ENCODE data around the gene SRGAP3. TPM values are rescaled to one million over a fixed set of nuclear protein-coding genes. Genes with fewer than 3 reads are reported as not detected.

Gene SRGAP3
- total RNA-seq, 2 donors from 2014 or later: 1.9 to 4.4 TPM

DNA sequence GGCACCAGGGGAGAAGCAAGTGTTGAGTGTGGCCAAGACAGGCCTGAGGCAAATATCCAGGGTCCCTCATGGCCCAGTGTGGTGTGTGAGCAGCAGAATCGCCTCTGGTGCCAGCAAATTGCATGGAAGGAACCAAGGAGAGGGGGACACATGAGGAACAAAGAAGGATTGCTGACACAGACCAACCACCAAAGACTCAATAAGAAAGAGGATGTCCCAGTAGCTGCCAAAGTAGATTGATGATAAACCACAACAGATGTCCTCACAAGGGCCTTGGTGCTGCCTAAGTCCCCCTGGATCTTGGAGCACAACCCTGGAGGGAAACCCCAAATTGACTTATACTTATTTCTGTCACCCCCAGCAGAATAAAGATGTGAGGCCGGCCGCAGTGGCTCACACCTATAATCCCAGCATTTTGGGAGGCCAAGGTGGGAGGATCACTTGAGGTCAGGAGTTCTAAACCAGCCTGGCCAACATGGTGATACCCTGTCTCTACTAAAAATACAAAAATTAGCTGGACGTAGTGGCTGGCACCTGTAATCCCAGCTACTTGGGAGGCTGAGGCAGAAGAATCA lies 10.6 kb downstream of the SRGAP3 start:
- Mint-ChIP-seq H3K9me3 (no peaks in the 10 kb centered on the region), H3K36me3 (no peaks in the 10 kb centered on the region), H3K27ac (no peak overlapping the region)
- ATAC-seq (no peak), DNase-seq (ENCODE audit: low spot score in 2 of 2) (no peak)

DNA sequence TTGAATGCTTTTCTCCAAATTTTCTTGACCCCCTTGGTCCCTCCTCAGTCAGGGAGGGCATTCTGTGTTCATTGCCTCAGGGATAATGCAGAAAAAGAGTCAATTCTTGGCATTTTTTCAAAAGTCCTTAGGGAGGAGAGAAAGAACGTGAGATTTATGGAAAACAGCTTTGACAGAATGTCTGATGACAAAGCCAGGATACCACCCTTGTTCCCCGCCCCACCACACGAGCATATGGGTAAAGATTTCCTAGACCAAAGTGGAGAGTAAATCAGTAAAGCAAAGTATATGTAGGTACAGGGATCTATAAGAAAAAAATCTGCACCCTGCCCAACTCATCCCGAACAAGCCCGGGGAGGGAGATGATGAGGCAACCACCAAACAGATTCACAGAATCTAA lies 11.2 kb downstream of the SRGAP3 start:
- Mint-ChIP-seq H3K27ac (peak overlapping the region in 1 of 2 donors; percentile 8), H3K9me3 (no peaks in the 10 kb centered on the region), H3K36me3 (no peaks in the 10 kb centered on the region)
- no peak for ATAC-seq
- no peak for DNase-seq (ENCODE audit: low spot score in 2 of 2)

DNA sequence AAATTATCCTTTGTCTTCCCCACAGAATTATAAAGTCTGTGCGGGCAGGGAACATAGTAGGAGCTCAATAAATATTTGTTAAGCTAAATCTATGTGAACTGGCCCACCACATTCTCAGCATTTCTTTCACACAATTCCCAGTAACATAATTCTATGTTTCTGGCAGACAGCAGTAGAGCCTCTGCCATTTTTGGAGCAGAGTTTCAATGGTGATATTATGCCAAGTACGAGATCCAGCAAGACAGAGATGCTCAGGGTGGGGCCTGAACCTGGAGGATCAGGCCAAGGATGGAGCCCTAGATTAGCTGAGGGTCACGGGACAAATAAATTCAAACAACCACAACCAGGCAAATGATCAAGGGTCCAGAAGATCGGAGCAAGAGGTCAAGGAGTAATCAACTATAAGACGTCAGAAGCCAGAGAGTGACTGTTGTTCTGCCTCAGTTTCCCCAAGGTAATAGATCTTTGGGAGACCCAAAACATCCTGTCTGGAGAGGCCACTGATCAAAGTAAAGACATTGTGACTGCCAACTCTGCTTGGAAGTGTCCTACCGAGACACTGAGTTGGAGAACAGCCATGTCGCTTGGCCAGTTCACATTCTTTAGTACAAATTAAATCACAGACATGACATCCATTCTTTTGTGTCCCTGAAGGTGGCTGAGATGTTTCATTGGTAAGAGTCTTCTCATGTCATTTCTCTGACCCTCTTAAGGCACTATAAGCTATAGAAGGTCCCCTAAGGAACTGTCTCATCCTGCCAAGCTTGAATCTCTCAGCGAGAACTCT lies 15.4 kb downstream of the SRGAP3 start:
- no peak for ATAC-seq
- Mint-ChIP-seq H3K27ac (no peak overlapping the region), H3K9me3 (no peaks in the 10 kb centered on the region), H3K36me3 (no peaks in the 10 kb centered on the region)
- DNase-seq (ENCODE audit: low spot score in 2 of 2): no peak

DNA sequence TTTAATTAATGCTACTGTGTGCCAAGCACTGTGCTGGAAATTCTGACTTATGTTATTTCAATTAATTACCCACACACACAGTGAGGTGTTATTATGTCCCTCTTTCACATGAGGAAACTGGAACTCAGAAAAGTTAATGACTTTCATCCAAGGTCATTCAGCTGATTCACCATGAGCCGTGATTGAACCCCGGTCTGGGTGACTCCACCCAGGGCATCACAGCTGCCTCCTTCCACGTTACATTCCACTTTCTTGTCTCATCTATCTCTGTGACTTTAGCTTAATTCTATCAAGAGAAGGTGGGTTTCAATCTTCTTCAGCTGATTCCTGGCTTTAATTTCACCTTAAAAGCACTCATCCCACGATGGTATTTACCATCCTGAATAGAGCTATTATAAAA lies 16.3 kb downstream of the SRGAP3 start:
- H3K27ac Mint-ChIP-seq: no peak overlapping the region
- H3K9me3 Mint-ChIP-seq: no peaks in the 10 kb centered on the region
- ATAC-seq: no peak
- no peak for DNase-seq (ENCODE audit: low spot score in 2 of 2)
- no peaks in the 10 kb centered on the region for H3K36me3 Mint-ChIP-seq

DNA sequence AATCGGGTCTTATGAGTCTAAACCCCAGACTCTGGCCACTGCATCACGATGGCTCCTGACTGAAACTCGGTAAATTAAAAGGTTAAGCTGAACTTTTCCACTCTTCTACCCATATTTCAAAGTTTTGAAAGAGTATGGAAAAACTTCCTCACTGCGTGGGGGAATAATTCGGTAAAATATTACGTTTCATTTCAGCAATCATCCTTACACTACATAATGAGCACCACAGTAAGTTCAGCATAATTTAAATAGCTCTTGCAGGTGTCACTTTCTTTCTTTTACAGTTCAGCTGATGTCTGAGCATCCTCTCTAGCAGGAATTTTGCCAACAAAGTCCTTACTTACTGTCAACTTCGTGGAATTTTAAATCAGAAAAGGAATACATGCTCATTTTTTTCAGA lies 17.5 kb downstream of the SRGAP3 start:
- ATAC-seq: no peak
- DNase-seq (ENCODE audit: low spot score in 2 of 2): no peak
- Mint-ChIP-seq H3K36me3 (no peaks in the 10 kb centered on the region), H3K9me3 (no peaks in the 10 kb centered on the region), H3K27ac (no peak overlapping the region)

DNA sequence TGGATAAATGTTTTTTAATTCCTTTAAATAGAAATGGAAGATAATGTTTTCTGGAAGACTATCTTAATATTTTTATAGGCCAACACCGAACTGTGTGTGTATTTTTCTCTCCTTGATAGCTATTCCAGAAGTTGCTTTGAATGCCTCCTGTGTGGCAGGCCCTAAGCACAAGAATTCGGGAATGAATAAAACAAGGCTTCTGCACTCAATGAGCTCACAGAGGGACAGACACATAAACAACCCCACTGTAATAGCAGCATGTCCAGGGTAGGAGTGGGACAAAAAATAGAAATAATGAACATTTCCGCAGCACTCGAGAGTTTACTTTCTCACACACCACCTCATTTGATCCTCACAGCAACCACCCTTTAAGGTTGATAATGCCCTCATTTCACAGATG lies 18.0 kb downstream of the SRGAP3 start:
- ATAC-seq: no peak
- no peaks in the 10 kb centered on the region for H3K9me3 Mint-ChIP-seq
- H3K36me3 Mint-ChIP-seq: no peaks in the 10 kb centered on the region
- H3K27ac Mint-ChIP-seq: no peak overlapping the region
- DNase-seq (ENCODE audit: low spot score in 2 of 2): no peak

DNA sequence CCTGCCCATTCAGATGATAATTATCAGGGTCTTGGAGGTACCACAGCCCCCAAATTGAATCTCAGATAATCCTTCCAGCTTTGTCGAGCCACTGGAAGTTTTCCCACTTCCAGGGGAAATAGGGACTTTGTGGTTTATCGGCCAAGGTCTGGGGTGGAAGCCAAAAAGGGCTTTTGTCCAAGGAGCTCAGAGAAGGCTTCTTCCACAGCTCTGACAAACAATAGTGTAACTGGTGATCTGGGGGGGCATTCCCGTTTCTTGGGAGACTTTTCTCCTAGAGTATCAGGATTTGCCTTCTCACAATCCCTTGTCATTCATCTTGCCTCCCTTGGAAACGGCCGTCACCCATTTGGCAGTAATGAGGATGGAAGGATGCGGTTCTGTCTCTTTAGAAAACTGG lies 18.4 kb downstream of the SRGAP3 start:
- ATAC-seq (no peak), DNase-seq (ENCODE audit: low spot score in 2 of 2) (no peak)
- Mint-ChIP-seq H3K27ac (no peak overlapping the region), H3K36me3 (no peaks in the 10 kb centered on the region), H3K9me3 (no peaks in the 10 kb centered on the region)

DNA sequence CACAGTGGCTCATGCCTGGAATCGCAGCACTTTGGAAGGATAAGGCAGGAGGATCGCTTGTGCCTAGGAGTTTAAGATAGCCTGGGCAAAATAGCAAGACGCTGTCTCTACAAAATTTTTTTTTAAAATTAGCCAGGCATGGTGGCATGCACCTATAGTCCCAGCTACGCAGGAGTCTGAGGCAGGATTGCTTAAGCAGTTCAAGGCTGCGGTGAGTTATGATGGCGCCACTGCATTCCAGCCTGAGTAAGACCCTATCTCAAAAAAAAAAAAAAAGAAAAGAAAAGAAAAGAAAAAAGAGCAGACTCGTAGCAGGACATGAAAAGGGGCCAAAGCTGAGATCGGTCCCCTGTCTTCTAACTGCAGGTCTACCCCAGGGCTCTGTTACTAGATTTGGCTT lies 18.9 kb downstream of the SRGAP3 start:
- no peak for DNase-seq (ENCODE audit: low spot score in 2 of 2)
- no peak for ATAC-seq
- no peak overlapping the region for H3K27ac Mint-ChIP-seq
- H3K9me3 Mint-ChIP-seq: no peaks in the 10 kb centered on the region
- no peaks in the 10 kb centered on the region for H3K36me3 Mint-ChIP-seq

DNA sequence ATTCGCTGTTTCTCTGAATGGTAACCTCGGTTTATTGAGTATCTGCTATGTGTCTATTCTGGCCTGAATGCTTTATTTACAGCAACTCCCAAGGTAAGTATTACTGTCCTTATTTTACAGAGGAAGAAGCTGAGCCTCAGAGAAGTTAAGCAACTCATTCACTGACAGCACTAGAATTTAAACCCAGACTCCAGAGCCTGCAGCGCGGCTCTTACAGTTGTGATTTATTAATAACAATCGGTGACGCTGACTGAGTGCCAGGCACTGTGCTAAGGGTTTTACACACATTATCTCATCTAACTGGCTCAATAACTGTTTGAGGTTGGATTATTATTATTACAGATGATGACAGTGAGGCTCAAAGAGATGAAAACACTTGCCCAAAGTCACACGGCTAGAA lies 19.6 kb downstream of the SRGAP3 start:
- Mint-ChIP-seq H3K36me3 (no peaks in the 10 kb centered on the region), H3K27ac (no peak overlapping the region), H3K9me3 (no peaks in the 10 kb centered on the region)
- ATAC-seq (no peak), DNase-seq (ENCODE audit: low spot score in 2 of 2) (no peak)

DNA sequence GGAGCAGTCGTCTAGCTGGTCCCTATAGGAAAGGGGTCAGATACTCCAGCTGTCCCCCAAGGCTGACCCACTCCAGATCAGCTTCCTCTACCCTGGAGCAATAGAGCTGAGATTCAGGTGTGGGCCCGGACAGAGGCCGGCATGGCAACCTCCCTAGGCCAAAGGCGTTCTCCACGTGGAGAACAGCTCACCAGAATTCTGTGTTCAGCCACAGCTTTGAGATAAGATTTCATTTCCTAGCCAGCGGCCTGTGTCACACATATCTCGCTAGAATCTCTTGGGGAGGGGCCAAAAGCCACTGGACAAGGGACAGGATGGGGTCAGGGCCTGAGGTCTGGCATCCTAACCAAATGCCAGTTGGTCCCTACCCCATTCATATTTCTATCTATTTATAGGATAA lies 20.1 kb downstream of the SRGAP3 start:
- no peaks in the 10 kb centered on the region for H3K9me3 Mint-ChIP-seq
- no peaks in the 10 kb centered on the region for H3K36me3 Mint-ChIP-seq
- H3K27ac Mint-ChIP-seq: no peak overlapping the region
- ATAC-seq: no peak
- no peak for DNase-seq (ENCODE audit: low spot score in 2 of 2)

DNA sequence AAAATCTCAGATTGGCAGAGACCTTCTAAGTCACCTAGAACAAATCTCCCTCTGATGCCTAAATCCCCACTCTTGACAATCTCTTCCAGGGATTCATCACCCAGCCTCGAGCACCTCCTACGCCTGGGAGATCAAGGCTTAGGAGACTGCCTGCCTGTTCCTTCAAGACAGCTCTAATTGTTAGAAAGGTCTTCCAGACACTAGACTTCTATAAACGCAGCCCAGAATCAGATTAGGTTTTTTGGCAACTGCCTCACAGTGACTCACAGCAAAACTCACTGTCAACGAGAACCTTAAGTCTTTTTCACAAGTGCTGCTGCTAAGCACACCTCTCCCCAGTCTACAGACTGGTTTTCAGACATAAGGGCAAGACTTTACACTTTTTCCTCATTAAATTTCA lies 23.1 kb downstream of the SRGAP3 start:
- Mint-ChIP-seq H3K36me3 (no peaks in the 10 kb centered on the region), H3K27ac (no peak overlapping the region), H3K9me3 (no peaks in the 10 kb centered on the region)
- DNase-seq (ENCODE audit: low spot score in 2 of 2) (no peak), ATAC-seq (no peak)

DNA sequence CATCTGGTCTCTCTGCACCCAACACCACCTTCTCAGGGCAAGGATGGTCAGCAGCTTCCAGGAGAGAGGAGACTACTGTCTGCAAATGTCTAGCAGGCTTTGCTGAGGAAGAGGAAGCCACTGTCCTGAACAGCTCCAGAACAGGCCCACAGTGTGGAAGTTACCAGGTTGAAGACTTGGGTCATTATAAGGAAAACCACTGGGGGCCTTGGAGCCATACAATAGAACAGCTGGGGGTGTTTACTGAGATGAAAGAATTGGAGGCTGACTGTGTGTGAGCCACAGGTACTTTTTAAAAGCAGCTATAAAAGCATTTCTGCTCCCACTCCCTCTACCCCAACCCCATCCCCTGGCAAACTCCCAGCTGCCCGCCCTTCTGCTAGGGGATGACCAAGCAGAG lies 24.2 kb downstream of the SRGAP3 start:
- DNase-seq (ENCODE audit: low spot score in 2 of 2) (no peak), ATAC-seq (no peak)
- Mint-ChIP-seq H3K9me3 (no peaks in the 10 kb centered on the region), H3K36me3 (no peaks in the 10 kb centered on the region), H3K27ac (peak overlapping the region in 1 of 2 donors; percentile 22)

DNA sequence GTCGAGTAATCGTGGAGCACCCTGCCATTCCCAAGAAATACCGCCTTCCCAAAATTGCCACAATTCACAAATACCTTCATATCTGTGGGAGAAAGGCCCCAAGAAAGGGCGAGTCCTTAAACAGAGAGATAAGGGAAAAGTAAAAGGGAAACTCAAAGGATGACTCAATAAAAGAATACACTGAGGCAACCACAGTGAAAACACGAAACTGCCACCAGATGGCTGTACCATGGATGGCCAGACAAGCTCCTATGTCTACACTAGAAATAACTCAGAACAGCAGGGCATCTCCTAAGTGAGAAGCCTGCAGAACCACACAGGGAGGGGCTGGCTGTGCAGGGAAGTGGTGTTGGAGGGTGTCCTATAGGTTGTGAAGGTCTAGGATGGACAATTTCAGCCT lies 25.0 kb downstream of the SRGAP3 start:
- H3K9me3 Mint-ChIP-seq: no peaks in the 10 kb centered on the region
- ATAC-seq (peak; percentile 90 to 94), DNase-seq (ENCODE audit: low spot score in 2 of 2) (peak in 1 of 2 donors; percentile 48)
- H3K36me3 Mint-ChIP-seq: no peaks in the 10 kb centered on the region
- H3K27ac Mint-ChIP-seq: peak overlapping the region in 1 of 2 donors; percentile 5

DNA sequence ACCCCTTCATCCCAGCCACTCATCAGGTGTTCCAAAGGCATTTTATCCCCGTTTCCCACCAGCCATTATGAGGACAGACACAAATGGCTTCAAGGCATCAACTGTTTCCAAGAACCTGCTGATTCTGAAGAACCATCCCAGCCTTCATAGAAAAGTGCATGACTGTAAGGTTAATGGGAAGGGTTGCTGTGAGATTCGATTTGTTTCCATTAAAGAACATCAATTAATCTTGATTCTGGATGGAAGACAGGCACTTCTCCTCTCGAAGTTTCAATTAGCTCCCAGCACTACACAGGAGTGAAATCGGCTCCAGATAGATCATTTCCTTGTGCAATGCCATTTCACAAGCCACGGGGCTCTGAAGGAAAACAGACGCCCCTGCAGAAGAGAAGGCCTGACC lies 25.8 kb downstream of the SRGAP3 start:
- no peaks in the 10 kb centered on the region for H3K9me3 Mint-ChIP-seq
- H3K36me3 Mint-ChIP-seq: no peaks in the 10 kb centered on the region
- ATAC-seq (no peak), DNase-seq (ENCODE audit: low spot score in 2 of 2) (no peak)
- H3K27ac Mint-ChIP-seq: no peak overlapping the region

DNA sequence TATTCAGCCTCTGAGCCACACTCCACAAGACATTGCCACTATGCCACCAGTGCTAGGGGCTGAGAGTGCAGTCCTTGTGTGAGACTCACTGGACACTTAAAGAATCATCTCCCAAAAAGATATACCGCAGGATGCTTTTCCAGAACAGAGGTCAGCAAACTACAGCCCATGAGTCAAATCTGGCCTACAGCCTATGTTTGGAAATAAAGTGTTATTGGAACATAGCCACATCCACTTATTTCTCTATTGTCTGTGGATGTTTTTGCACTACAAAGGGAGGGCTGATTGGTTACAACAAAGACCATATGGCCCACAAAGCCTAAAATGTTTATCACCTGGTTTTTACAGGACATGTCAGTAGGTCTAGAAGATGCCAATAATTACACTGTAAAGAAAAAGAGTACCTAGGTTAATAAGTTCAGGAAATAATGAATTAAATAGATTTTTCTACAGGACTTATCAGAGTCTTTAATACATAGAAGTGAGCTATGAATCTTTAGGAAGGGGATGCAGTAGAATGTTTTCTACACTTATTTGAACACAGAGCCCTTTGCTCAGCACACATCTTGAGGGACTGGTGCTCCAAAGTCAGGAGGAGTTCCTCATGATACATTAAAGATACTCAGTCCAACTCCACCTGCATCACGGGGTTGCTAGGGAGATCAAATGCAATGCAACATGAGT lies 26.3 kb downstream of the SRGAP3 start:
- Mint-ChIP-seq H3K27ac (no peak overlapping the region), H3K36me3 (no peaks in the 10 kb centered on the region), H3K9me3 (no peaks in the 10 kb centered on the region)
- ATAC-seq: no peak
- no peak for DNase-seq (ENCODE audit: low spot score in 2 of 2)

DNA sequence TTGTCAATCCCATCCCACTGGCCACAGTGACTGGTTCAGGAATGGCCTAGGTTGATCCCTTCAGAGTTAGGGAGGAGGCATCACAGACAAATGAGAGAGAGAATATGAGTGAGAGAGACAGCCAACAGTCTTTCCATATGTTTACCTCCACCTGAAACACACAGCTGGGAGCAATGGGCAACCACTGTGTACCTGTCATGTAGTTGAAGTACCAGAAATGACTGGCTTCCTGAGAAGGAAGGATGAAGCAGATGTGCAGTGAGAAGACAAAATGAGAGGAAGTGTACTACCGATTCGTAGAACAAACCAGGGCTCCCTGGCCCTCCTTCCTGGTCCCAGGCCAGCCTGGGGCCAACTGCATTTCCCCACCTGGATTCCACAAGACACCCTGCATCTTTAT lies 27.4 kb downstream of the SRGAP3 start:
- no peak overlapping the region for H3K27ac Mint-ChIP-seq
- DNase-seq (ENCODE audit: low spot score in 2 of 2): no peak
- ATAC-seq: peak in 1 of 2 donors; percentile 52
- H3K36me3 Mint-ChIP-seq: no peaks in the 10 kb centered on the region
- no peaks in the 10 kb centered on the region for H3K9me3 Mint-ChIP-seq

DNA sequence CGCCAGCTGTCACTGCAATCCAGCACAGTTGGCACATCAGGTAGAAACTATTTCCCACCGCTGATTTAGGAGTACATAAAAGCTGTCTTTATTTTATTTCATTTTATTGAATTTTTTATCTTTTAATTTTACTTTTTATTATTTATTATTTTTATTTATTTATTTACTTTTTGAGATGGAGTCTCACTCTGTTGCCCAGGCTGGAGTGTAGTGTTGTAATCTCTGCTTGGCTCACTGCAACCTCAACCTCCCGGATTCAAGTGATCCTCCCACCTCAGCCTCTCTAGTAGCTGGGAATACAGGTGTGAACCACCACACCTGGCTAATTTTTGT lies 31.0 kb downstream of the SRGAP3 start:
- no peak for DNase-seq (ENCODE audit: low spot score in 2 of 2)
- ATAC-seq: no peak
- H3K36me3 Mint-ChIP-seq: no peaks in the 10 kb centered on the region
- H3K9me3 Mint-ChIP-seq: no peaks in the 10 kb centered on the region
- no peak overlapping the region for H3K27ac Mint-ChIP-seq

All from activated naive CD4-positive, alpha-beta T cell treated with anti-CD3 and anti-CD28 coated beads, Interleukin-2, amount 50 U/mL, for 72 hours (primary cell).